ENCODE data around the gene SIGLEC12. TPM values are rescaled to one million over a fixed set of nuclear protein-coding genes. Genes with fewer than 3 reads are reported as not detected.

Gene SIGLEC12
- total RNA-seq, 5 donors from 2014 or later (not counting 1 experiment from before 2014, with no cell fraction given), result not detected

DNA sequence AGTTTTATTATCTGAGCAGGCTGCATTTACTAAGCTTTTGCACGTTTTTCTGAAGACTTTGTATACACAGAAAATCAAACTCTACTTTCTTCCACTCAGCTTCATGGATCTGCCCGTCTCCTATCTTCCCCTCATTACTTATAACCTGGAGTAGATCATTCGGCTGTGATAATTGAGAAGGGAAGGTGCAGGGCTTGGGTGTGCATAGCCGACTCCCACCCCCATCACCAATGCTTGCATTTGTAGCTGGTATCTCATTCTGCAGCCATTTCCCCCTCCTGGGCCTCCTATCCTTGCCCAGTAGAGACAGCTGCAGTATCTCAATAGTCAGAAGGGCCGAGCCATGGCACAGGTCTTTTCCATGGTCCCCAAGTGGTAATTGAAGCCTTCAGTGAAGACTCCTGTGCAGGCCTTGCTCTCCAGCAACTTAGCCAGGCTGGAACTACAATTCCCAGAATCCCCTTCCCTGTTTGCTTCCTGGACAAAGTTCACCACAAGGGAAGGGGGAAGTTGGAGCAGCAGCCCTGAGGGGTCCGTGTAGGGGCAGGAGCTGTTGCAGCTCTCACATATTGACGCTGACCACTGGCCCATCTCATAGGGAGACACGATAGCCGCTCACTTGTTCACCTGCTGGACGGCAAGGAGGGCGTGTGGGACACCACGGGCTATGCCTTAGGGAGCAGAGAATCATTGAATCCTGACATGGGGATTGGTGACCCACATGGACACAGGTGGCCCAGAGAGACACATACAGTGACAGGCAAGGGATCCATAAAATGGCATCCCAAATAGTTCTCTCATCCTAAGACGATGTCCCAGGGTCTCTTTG is 41.2 kb downstream of the SIGLEC12 start:
- Histone ChIP-seq H3K4me3 (ENCODE audit: control insufficient read depth in 1 of 2, extremely low read depth in 1 of 2, low read length in 1 of 2) (no peak overlapping the region), H3K9me3 (no peaks in the 10 kb centered on the region), H3K4me1 (ENCODE audit: control insufficient read depth in 1 of 2, extremely low read depth in 1 of 2, insufficient read depth in 2 of 2, low read length in 2 of 2) (peaks cover 0 to 7% of the 10 kb centered on the region in 2 experiments), H3K27ac (ENCODE audit: low read length) (no peak overlapping the region), H3K36me3 (ENCODE audit: control insufficient read depth in 2 of 2, extremely low read depth in 1 of 2, insufficient read depth in 1 of 2, low read length in 1 of 2) (no peaks in the 10 kb centered on the region), H3K27me3 (replicated peaks in 1 of 2; ENCODE audit: control insufficient read depth in 2 of 2, extremely low read depth in 1 of 2, insufficient read depth in 2 of 2, low read length in 1 of 2) (peaks cover 0 to 64% of the 10 kb centered on the region in 2 experiments)
- WGBS (ENCODE audit: insufficient coverage), result 68% methylated on average over 8 of the region's 13 CpGs
- H3K9me3 Mint-ChIP-seq, result no peaks in the 10 kb centered on the region
- ChIA-PET CTCF (no interaction called here), POLR2A (no interaction called here)
- H3K27me3 Mint-ChIP-seq, result peaks cover 27 to 69% of the 10 kb centered on the region in 2 donors
- H3K4me3 Mint-ChIP-seq, result no peak overlapping the region
- ATAC-seq (replicated peaks in 1 of 4) (no peak), DNase-seq (no peak)
- H3K4me1 Mint-ChIP-seq, result peaks cover 5 to 10% (median 9%) of the 10 kb centered on the region in 3 donors
- H3K36me3 Mint-ChIP-seq, result no peaks in the 10 kb centered on the region
- H3K27ac Mint-ChIP-seq, result no peak overlapping the region

DNA sequence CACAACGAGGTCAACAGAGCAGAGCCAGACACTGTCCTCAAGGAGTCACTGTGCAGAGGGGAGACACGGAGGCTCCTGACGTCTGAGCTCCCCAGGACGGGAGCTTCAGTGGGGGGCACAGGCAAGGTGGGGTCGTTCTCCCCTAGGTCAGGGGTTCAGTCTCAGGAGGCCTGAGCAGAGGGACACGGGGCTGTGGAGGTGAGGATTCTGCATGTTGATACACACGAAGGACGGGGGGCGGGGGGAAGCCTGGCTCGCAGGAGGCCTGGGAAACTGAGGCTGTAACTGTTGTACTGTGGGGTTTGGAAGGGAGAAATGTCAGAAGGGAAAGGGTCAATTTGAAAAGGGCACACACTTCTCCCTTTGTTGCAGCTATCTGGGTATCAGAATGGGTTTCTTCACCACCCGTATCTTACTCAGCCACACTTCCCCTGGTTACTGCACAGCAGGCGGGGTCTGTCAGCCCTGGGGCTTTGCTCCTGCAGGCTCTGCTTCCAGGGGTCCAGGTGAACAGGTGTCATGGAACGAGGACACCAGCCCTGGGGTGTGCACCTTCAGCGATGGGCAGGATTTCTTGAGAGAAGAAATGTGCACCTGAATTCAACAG is 42.6 kb downstream of the SIGLEC12 start:
- Histone ChIP-seq H3K4me3 (ENCODE audit: control insufficient read depth in 1 of 2, extremely low read depth in 1 of 2, low read length in 1 of 2) (no peak overlapping the region), H3K36me3 (ENCODE audit: control insufficient read depth in 2 of 2, extremely low read depth in 1 of 2, insufficient read depth in 1 of 2, low read length in 1 of 2) (no peaks in the 10 kb centered on the region), H3K4me1 (ENCODE audit: control insufficient read depth in 1 of 2, extremely low read depth in 1 of 2, insufficient read depth in 2 of 2, low read length in 2 of 2) (peaks cover 0 to 7% of the 10 kb centered on the region in 2 experiments), H3K27ac (ENCODE audit: low read length) (no peak overlapping the region), H3K27me3 (replicated peaks in 1 of 2; ENCODE audit: control insufficient read depth in 2 of 2, extremely low read depth in 1 of 2, insufficient read depth in 2 of 2, low read length in 1 of 2) (peaks cover 0 to 71% of the 10 kb centered on the region in 2 experiments), H3K9me3 (no peaks in the 10 kb centered on the region)
- Mint-ChIP-seq H3K9me3 (no peaks in the 10 kb centered on the region), H3K27ac (no peak overlapping the region), H3K36me3 (no peaks in the 10 kb centered on the region), H3K4me3 (no peak overlapping the region), H3K4me1 (peaks cover 1 to 9% (median 8%) of the 10 kb centered on the region in 3 donors), H3K27me3 (peaks cover 22 to 61% of the 10 kb centered on the region in 2 donors)
- CTCF ChIA-PET, result interaction anchor here in 1 of 2 donors (0.6 kb wide), 1 partner anchor 99 kb away, joined by 4 read pairs; no protein-coding TSS in a partner anchor
- DNase-seq (no peak), ATAC-seq (replicated peaks in 1 of 4) (no peak)
- whole genome bisulfite sequencing (ENCODE audit: insufficient coverage), result 89% methylated on average over 9 of the region's 14 CpGs
- POLR2A ChIA-PET, result no interaction called here

DNA sequence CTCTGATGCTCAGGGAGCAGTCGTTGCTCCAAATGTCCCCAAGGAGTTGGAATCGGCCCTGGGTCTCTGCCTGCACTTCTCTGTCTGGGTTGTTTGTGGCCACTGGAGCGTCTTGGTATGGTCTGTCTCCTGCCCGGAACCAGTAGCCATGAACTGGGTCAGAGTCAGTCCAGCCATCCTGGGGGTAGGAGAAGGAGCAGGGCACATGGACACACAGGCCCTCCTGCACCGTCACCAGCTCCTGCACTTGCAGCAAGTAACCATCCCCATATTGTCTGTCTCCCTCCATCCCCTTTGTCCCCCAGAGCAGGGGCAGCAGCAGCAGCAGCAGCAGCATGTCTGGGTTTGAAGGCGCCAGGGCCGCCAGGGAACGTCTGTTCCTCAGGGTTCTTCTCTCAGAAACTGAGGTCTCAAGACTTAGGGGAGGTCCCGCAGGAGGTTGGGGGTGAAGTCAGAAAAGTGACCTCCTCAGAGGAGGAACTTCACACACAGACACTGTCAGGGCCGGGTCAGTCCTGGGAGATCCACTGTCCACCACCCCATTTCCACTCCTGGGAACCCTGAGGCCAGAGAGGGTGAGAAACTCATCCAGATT is 43.5 kb downstream of the SIGLEC12 start, which contains the start of gene SIGLEC8:
Gene SIGLEC8, minus strand, starts transcription at position 404 of the 595 bp plus-strand sequence. Its CDS starts 67 bp downstream, at position 337.
- POLR2A ChIA-PET, result no interaction called here
- 37% methylated on average over 3 of the region's 10 CpGs for WGBS (ENCODE audit: insufficient coverage)
- peaks cover 1 to 4% (median 4%) of the 10 kb centered on the region in 3 donors for H3K4me1 Mint-ChIP-seq
- Histone ChIP-seq H3K9me3 (no peaks in the 10 kb centered on the region), H3K4me3 (ENCODE audit: control insufficient read depth in 1 of 2, extremely low read depth in 1 of 2, low read length in 1 of 2) (no peak within 1 kb of the TSS), H3K27ac (ENCODE audit: low read length) (no peak within 1 kb of the TSS), H3K36me3 (ENCODE audit: control insufficient read depth in 2 of 2, extremely low read depth in 1 of 2, insufficient read depth in 1 of 2, low read length in 1 of 2) (no peaks in the 10 kb centered on the region), H3K27me3 (replicated peaks in 1 of 2; ENCODE audit: control insufficient read depth in 2 of 2, extremely low read depth in 1 of 2, insufficient read depth in 2 of 2, low read length in 1 of 2) (peaks cover 0 to 70% of the 10 kb centered on the region in 2 experiments), H3K4me1 (ENCODE audit: control insufficient read depth in 1 of 2, extremely low read depth in 1 of 2, insufficient read depth in 2 of 2, low read length in 2 of 2) (peaks cover 0 to 4% of the 10 kb centered on the region in 2 experiments)
- no peak within 1 kb of the TSS for H3K4me3 Mint-ChIP-seq
- ATAC-seq (replicated peaks in 1 of 4), result no peak
- H3K27me3 Mint-ChIP-seq, result peaks cover 24 to 61% of the 10 kb centered on the region in 2 donors
- no peak within 1 kb of the TSS for H3K27ac Mint-ChIP-seq
- CTCF ChIA-PET, result interaction anchor here in 1 of 2 donors (0.6 kb wide), 1 partner anchor 98 kb away, joined by 4 read pairs; no protein-coding TSS in a partner anchor
- no peak for DNase-seq
- H3K36me3 Mint-ChIP-seq, result no peaks in the 10 kb centered on the region
- no peaks in the 10 kb centered on the region for H3K9me3 Mint-ChIP-seq

DNA sequence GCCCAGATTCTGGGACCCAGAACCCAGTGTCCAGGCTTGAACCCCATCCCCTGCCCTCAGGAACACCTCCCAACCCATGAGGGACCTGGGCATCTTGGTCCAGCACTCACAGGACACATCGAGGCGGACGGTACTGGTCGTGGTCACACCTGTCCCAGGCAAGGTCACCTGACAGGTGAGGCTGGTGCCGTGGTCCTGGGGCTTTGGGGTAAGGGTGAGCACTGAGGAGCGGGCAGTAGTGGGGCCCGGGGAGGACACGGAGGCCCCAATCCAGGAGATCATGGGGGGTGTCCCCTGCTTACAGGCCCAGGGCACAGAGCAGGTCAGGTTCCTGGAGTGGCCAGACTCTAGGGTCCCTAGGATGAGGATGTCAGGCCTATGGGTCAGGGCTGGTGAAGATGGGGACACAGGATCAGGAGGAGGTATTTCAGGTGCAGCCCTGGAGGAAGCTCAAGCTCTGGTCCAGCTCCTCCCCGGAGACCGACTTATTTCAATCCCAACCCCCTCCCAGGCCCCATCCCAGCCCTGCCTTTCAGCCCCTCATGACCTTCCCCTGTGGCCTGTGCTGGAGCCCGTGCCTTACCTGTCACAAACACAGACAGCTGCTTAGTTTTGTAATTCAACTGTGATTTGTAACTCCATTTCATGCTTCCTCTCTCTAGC is 44.1 kb downstream of the SIGLEC12 start:
- Mint-ChIP-seq H3K36me3 (no peaks in the 10 kb centered on the region), H3K9me3 (no peaks in the 10 kb centered on the region), H3K4me3 (no peak overlapping the region), H3K4me1 (no peaks in the 10 kb centered on the region), H3K27ac (no peak overlapping the region), H3K27me3 (peaks cover 19 to 55% of the 10 kb centered on the region in 2 donors)
- 70% methylated on average over 7 of the region's 11 CpGs for WGBS (ENCODE audit: insufficient coverage)
- H3K9me3 ChIP-seq, result no peaks in the 10 kb centered on the region
- no peaks in the 10 kb centered on the region for H3K36me3 ChIP-seq (ENCODE audit: control insufficient read depth in 2 of 2, extremely low read depth in 1 of 2, insufficient read depth in 1 of 2, low read length in 1 of 2)
- H3K4me3 ChIP-seq (ENCODE audit: control insufficient read depth in 1 of 2, extremely low read depth in 1 of 2, low read length in 1 of 2), result no peak overlapping the region
- ATAC-seq (replicated peaks in 1 of 4) (no peak), DNase-seq (no peak)
- peaks cover 0 to 63% of the 10 kb centered on the region in 2 experiments for H3K27me3 ChIP-seq (replicated peaks in 1 of 2; ENCODE audit: control insufficient read depth in 2 of 2, extremely low read depth in 1 of 2, insufficient read depth in 2 of 2, low read length in 1 of 2)
- H3K27ac ChIP-seq (ENCODE audit: low read length), result no peak overlapping the region
- POLR2A ChIA-PET, result no interaction called here
- CTCF ChIA-PET, result no interaction called here
- H3K4me1 ChIP-seq (ENCODE audit: control insufficient read depth in 1 of 2, extremely low read depth in 1 of 2, insufficient read depth in 2 of 2, low read length in 2 of 2), result no peaks in the 10 kb centered on the region

DNA sequence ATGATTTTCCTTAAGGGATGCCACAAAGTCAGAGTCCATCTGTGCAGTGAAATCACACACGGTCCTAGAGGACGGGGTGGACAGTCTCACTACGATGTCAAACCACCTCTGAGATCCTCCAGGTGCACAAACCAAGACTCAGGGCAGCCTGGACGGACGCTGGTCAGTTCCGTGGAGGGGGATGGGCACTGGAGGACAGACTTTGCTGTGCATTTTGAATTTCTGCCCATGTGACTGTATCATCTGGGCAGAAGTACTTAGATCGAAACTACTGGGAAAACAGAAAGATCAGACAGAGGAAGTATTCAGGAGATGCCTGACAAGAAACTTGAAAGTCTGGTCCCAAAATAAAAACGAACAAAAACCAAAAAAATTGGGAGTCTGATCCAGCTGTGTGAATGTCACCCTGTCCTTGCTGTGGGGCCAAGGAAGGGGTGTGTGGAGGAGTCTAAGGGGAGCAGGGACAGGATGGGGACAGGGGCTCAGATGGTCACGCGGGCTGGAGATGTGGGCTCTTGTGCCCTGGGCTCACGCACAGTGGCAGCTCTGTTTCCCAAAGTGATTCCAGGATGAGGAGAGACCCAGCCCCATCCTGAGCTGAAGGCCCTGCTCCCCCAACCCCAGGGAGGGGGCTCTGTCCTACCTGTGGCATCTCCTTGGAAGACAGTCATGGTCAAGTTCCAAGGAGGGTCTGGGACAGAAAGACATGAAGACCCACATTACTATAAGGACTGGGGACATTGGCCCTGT is 44.9 kb downstream of the SIGLEC12 start:
- DNase-seq, result no peak
- ChIA-PET CTCF (no interaction called here), POLR2A (no interaction called here)
- Histone ChIP-seq H3K27ac (ENCODE audit: low read length) (no peak overlapping the region), H3K9me3 (no peaks in the 10 kb centered on the region), H3K27me3 (replicated peaks in 1 of 2; ENCODE audit: control insufficient read depth in 2 of 2, extremely low read depth in 1 of 2, insufficient read depth in 2 of 2, low read length in 1 of 2) (peaks cover 0 to 56% of the 10 kb centered on the region in 2 experiments), H3K4me3 (ENCODE audit: control insufficient read depth in 1 of 2, extremely low read depth in 1 of 2, low read length in 1 of 2) (no peak overlapping the region), H3K36me3 (ENCODE audit: control insufficient read depth in 2 of 2, extremely low read depth in 1 of 2, insufficient read depth in 1 of 2, low read length in 1 of 2) (no peaks in the 10 kb centered on the region), H3K4me1 (ENCODE audit: control insufficient read depth in 1 of 2, extremely low read depth in 1 of 2, insufficient read depth in 2 of 2, low read length in 2 of 2) (no peaks in the 10 kb centered on the region)
- H3K4me3 Mint-ChIP-seq, result no peak overlapping the region
- H3K27me3 Mint-ChIP-seq, result peaks cover 19 to 50% of the 10 kb centered on the region in 2 donors
- no peaks in the 10 kb centered on the region for H3K36me3 Mint-ChIP-seq
- ATAC-seq (replicated peaks in 1 of 4), result no peak
- H3K4me1 Mint-ChIP-seq, result no peaks in the 10 kb centered on the region
- no peak overlapping the region for H3K27ac Mint-ChIP-seq
- no peaks in the 10 kb centered on the region for H3K9me3 Mint-ChIP-seq
- WGBS (ENCODE audit: insufficient coverage), result 80% methylated on average over 10 of the region's 11 CpGs

Measured in T-cell (primary cell).